Ishikawa (cell line): ENCODE data around the gene TANC1.

Source experiments
- CREB1 ChIP-seq: IDR thresholded peaks from 2 replicates; pipeline ENCODE4 v1.6.1; 2012; ENCODE audit warnings: low read depth
- REST ChIP-seq: IDR thresholded peaks from 2 replicates; pipeline ENCODE4 v1.6.1; 2012; ENCODE audit warnings: low read depth, mild to moderate bottlenecking

- TF ChIP-seq CREB1 (no peak), REST (no peak)
These were observed 96.2 kb downstream of the TANC1 start for GRCh38 chr2:159064446-159065301.
